ENCODE data around the gene NBEAL2. TPM values are rescaled to one million over a fixed set of nuclear protein-coding genes. Genes with fewer than 3 reads are reported as not detected.

The NBEAL2 gene
- total and polyA plus RNA-seq, 7 donors, result 5.4 to 13.0 (median 7.4) TPM

DNA sequence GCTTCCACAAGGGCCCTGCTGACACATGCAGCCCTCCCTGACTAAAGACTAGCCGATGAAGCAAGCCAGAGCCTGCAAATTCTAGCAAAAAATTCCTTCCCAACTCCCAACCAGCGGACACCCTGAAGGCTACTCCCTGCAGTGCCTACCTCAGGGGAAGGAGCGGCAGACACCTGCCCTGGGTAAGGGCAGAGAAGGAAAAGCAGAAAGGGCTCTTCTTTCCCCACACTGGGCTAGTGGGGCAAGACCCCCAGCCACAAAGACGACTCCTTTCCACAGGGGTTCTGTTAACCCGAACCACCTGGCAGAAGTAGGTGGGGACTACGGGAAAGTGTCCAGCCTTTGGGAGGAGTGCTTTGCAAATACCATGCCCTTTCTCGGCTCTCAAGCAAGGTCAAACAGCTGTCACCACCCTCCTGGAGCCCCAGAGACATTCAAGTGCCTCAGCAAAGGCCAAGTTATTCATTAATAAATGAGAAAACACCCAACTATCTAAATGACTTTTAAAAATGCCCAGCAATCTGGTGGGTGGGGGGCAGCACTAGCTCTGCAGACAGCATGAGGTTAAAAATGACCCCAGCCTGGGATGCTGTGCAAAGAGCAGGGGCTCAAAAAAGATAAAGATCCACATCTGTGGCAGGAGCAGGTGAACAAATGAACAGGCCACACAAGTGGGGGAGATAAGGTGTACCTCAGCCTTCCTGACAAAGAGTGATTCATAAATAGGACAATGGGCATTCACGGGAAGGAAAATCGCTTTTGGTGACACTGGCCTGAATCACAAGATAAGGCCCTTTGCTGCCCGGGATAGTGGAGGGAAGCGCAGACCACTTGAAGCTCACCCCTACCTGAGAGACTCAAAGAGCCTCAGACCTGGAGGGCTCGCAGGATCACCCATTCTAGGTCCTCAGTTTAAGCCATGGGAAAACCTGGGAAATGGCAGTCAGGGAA is 36.0 kb upstream of the NBEAL2 start:
- intact Hi-C loops (cut with DNase I), result no loop called here
- TF ChIP-seq, protein P1, sequence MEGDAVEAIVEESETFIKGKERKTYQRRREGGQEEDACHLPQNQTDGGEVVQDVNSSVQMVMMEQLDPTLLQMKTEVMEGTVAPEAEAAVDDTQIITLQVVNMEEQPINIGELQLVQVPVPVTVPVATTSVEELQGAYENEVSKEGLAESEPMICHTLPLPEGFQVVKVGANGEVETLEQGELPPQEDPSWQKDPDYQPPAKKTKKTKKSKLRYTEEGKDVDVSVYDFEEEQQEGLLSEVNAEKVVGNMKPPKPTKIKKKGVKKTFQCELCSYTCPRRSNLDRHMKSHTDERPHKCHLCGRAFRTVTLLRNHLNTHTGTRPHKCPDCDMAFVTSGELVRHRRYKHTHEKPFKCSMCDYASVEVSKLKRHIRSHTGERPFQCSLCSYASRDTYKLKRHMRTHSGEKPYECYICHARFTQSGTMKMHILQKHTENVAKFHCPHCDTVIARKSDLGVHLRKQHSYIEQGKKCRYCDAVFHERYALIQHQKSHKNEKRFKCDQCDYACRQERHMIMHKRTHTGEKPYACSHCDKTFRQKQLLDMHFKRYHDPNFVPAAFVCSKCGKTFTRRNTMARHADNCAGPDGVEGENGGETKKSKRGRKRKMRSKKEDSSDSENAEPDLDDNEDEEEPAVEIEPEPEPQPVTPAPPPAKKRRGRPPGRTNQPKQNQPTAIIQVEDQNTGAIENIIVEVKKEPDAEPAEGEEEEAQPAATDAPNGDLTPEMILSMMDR (IDR thresholded peaks at IDR 0.05), result no peak
- no peaks in the 10 kb centered on the region for H3K9me3 ChIP-seq
- peak overlapping the region; percentile 90 for H3K27ac ChIP-seq
- no peak for ATAC-seq
- peak overlapping the region; percentile 7 for H3K4me3 ChIP-seq
- WGBS, 3 donors, result 51 to 57% (median 53%) methylated on average over 12 of the region's 12 CpGs
- DNase-seq, result no peak
- H3K27me3 ChIP-seq (ENCODE audit: insufficient read depth in 3 of 3, low read length in 2 of 3), result no peaks in the 10 kb centered on the region
- H3K36me3 ChIP-seq (ENCODE audit: insufficient read depth in 1 of 2, low read depth in 1 of 2), result peaks cover 0 to 16% of the 10 kb centered on the region in 2 donors
- peaks cover 79% of the 10 kb centered on the region for H3K4me1 ChIP-seq

GRCh38 chr3:46944191-46944590 is 35.3 kb upstream of the NBEAL2 start:
- Histone ChIP-seq H3K36me3 (ENCODE audit: insufficient read depth in 1 of 2, low read depth in 1 of 2) (peaks cover 0 to 16% of the 10 kb centered on the region in 2 donors), H3K27ac (peak overlapping the region; percentile 90), H3K4me1 (peaks cover 79% of the 10 kb centered on the region), H3K27me3 (ENCODE audit: insufficient read depth in 3 of 3, low read length in 2 of 3) (no peaks in the 10 kb centered on the region), H3K9me3 (no peaks in the 10 kb centered on the region), H3K4me3 (no peak overlapping the region)
- intact Hi-C loops (cut with DNase I), result no loop called here
- TF ChIP-seq, protein P1 (IDR thresholded peaks at IDR 0.05), result no peak
- ATAC-seq (no peak), DNase-seq (no peak)
- 72 to 77% (median 75%) methylated on average over 8 of the region's 8 CpGs for WGBS, 3 donors

- intact Hi-C loops (cut with DNase I), result no loop called here
- DNase-seq, result no peak
- H3K9me3 ChIP-seq, result no peaks in the 10 kb centered on the region
- H3K4me3 ChIP-seq, result no peak overlapping the region
- ATAC-seq, result no peak
- 74 to 90% (median 86%) methylated on average over 6 of the region's 6 CpGs for WGBS, 3 donors
- H3K27me3 ChIP-seq (ENCODE audit: insufficient read depth in 3 of 3, low read length in 2 of 3), result no peaks in the 10 kb centered on the region
- peak overlapping the region; percentile 90 for H3K27ac ChIP-seq
- H3K4me1 ChIP-seq, result peaks cover 90% of the 10 kb centered on the region
- H3K36me3 ChIP-seq (ENCODE audit: insufficient read depth in 1 of 2, low read depth in 1 of 2), result no peaks in the 10 kb centered on the region
- TF ChIP-seq, protein P1 (IDR thresholded peaks at IDR 0.05), result no peak
Observed at GRCh38 chr3:46946416-46946815, 33.0 kb upstream of the NBEAL2 start.

DNA sequence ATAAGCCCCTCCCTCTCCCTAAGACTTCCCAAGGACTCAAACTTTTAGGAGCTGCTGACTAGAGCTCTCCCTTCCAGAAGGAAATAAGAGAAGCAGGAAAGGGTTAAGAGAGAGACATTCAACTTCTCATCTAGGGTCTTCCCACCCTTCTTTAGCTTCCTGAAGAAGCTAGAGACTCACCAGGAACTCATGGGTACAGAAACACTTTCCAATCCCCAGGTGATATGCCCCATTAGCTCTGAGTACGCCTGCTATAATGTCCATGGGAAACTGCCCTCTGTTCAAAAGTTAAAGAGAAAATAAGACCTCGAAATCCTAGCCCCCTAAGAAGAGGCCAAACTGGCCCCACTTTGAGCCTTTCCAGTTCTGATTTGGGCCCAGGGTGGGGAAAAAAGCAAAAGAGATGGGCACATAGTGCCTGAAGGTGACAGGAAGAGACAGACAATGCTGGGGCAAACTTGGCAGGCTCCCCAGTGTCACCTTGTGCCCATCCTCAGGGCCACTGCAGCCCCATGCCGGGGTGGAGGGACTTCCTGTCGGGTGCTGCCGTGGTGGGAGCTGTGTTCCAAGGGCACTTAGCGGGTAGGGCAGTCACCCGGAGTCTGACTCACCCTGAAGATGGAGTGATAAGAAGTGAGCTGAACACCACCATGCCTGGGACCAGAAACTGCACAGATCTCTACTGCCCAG is 32.5 kb upstream of the NBEAL2 start:
- Histone ChIP-seq H3K36me3 (ENCODE audit: insufficient read depth in 1 of 2, low read depth in 1 of 2) (no peaks in the 10 kb centered on the region), H3K27ac (peak overlapping the region; percentile 90), H3K4me3 (no peak overlapping the region), H3K4me1 (peaks cover 85% of the 10 kb centered on the region), H3K9me3 (no peaks in the 10 kb centered on the region), H3K27me3 (ENCODE audit: insufficient read depth in 3 of 3, low read length in 2 of 3) (no peaks in the 10 kb centered on the region)
- TF ChIP-seq, protein P1 (IDR thresholded peaks at IDR 0.05), result no peak
- 58 to 74% (median 64%) methylated on average over 7 of the region's 7 CpGs for WGBS, 3 donors
- DNase-seq (peak in 1 of 2 donors; percentile 51), ATAC-seq (no peak)
- intact Hi-C loops (cut with DNase I), result no loop called here

Measured in psoas muscle (tissue), 8 donors.